GM20431 (cell line): ENCODE results near the gene GPR176.

Experiments
- in situ Hi-C: fragments of 300-500 bp; cut with MseI, MboI; formaldehyde crosslinking; loops from one replicate; pipeline ENCODE4 v1.15.0; 2020; ENCODE audit warnings: low sequenced_read_pairs; ENCODE audit not compliant: unreplicated experiment

The GPR176 gene

DNA sequence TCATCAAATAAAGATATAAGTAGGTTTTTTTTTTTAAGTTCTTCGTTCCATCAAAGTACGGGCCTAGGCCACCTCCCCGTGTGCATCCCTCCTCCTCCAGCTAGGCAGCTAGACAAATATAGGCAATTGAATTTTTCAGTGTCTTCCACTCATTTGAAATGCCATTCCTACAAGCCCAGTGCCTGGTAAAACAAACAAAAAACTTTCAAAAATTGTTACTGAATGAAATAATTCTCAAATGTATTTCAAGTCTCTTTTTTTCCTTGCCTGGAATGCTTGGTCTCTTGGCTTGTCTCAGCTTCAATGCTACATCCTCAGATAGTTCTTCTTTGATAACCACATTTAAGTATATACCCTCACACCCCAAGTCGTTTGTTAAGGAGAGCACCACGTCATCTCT is 17.6 kb upstream of the GPR176 start:
- in situ Hi-C loops, result no loop called here

DNA sequence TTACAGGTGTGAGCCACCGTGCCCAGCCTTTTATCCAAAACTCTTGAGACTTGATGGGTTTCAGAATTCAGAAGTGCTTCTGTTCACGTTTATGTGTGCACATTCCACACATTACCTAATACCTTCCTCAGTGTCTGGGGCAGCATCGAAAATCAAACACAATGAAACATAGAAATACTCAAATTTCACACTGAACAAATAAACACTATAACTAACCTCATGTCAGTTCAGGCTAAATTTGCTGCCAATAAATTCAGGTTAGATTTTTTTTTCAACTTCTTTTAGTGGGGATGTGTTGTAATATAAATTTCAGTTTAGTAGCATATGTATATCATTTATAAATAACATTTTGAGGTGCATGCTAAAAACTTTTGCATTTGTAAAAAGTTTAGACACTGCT is 16.6 kb upstream of the GPR176 start:
- in situ Hi-C loops, result no loop called here

- in situ Hi-C loops, result no loop called here
Measured at GRCh38 chr15:39936187-39936586, 16.1 kb upstream of the GPR176 start.

DNA sequence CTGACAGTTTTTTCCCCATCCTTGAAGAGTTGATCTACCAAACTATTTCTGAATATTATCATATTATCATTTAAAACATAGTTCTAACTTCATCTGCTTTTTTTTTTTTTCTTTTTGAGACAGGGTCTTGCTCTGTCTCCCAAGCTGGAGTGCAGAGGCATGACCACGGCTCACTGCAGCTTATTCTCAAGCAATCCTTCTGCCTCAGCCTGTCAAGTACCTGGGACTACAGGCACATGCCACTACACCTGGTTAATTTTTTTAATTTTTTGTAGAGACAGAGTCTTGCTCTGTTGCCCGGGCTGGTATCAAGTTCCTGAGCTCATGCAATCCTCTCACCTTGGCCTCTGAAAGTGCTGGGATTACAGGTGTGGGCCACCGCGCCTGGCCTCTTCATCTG is 15.2 kb upstream of the GPR176 start:
- in situ Hi-C loops, result no loop called here

GRCh38 chr15:39934397-39935071 is 14.5 kb upstream of the GPR176 start:
- in situ Hi-C loops, result no loop called here

DNA sequence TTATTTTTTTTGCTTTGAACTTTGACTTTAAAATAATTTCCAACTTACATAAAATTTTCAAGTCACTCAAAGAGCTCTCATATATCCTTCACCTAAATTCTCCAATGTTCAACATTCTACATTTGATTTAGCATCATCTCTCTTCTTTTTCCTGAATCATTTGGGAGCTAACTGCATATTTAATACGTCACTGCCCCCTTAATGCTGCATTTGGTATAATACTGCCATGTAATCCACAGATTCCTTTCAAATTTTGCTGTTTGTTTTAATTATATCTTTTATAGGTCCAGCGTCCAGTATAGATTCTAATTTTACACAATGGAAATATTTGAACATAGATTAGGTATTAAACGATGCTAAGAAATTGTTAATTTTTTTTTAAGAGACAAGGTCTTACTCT is 11.5 kb upstream of the GPR176 start:
- in situ Hi-C loops, result no loop called here

GRCh38 chr15:39926526-39926925 is 6.5 kb upstream of the GPR176 start:
- in situ Hi-C loops, result no loop called here

DNA sequence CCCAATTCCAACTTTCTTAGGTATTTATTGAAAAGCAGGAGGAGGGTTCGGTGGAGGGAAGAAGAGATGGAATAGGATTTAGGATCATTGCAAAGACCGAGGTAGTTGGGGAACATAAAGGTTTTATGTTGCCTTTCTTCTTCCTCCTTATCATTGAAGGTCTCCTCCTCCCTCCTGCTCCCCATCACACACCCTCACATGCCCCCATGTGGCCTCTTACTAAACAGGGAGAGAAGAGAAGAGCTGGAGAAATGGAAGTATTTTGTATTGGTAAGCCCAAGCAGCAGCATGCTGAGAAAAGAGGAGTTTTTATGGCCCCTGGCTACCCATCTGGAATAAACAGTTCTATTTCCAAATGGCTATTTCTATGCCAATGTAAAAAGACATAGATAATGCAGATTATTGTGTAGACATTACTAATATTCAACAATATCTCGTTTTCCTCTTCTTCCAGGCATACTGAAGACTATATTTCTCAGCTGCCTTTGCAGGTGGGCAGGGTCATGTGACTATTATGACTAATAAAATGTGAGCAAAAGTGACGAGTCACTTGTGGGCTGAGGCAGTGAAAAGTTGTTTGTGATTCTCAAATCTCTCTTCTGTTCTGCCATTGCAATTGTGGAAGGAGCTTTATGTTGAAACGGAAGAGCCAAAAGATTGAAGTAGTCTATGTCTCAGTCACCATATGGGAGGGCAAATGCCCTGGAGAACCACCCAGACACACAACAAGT is 5.2 kb upstream of the GPR176 start:
- in situ Hi-C loops, result no loop called here

DNA sequence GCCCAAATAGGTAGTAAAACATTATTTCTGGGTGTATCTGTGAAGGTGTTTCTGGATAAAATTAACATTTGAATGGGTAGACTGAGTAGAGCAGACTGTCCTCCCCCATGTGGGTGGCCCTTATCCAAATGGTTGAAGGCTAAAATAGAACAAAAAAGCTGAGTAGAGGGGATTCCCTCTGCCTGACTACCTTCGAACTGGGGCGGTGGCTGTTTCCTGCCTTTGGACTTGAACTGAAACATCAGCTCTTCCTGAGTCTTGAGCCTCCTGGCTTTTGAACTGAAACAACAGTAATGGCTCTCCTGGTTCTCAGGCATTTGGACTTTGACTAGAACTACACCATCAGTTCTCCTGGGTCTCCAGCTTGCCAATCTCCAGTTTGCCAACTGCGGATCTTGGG is 4.4 kb upstream of the GPR176 start:
- in situ Hi-C loops, result no loop called here

DNA sequence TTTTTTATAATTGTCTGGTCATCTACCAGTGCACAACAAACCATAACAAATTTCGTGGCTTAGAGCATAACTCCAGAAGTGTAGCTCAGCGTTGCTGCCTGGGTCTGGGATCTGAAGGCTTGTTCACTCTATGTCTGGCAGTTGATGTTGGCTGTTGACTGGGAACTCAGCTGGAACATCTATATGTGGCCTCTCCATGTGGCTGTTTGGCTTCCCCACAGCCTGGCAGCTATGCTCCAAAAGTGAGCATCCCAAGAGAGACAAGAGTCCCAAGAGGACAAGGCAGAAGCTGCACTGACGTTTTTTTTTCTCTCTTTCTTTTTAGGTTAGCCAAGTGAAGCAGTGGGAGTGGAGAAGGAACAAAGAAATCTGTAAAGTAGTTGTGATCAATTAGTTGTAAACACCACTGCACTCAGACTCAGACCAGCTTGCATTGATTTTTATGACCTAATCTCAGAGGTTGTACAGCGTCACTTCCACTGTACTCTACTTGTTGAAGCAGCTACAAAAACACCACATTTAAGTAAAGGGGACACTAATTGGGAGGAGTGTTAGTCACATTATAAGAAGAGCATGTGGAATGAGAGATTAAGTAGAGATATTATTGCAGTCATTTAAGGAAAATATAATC is 2.5 kb upstream of the GPR176 start:
- in situ Hi-C loops, result no loop called here

GRCh38 chr15:39921274-39921638 is 1.2 kb upstream of the GPR176 start:
- in situ Hi-C loops, result no loop called here

GRCh38 chr15:39920510-39921273 is 626 bp upstream of the GPR176 start:
- in situ Hi-C loops, result no loop called here

- in situ Hi-C loops, result no loop called here
Measured at GRCh38 chr15:39919411-39919747, 687 bp downstream of the GPR176 start.

DNA sequence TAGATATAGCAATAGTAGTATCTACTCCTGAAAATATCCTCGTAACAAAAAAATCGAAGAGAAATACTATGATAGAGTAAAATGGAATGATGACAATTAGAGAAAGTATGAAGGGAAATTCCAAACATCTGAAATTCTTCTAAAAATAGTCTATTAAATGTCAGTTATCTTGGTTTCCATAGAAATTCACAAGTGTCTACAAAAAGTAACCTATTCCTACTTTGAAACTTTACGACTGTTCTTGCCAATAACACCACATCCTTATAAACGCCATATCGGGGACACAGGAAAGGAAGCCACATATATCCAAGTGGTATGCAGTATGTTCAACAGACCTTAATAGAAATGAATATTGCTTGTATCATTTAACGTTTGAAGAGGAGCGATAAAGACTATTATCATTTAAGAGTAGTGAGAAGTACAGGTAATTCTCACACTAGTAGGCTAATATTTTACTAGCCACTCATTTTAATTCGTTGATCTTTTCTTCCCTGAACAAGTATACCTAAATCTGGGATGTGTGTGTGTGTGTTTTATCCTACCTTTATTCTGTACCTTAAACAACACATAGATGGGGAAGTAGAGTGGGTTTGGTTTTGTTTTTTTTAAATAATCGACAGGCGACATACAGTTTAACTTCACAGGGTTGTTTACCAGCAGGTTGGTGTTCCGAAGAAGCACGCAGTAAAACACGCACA is 1.2 kb downstream of the GPR176 start:
- in situ Hi-C loops, result no loop called here

DNA sequence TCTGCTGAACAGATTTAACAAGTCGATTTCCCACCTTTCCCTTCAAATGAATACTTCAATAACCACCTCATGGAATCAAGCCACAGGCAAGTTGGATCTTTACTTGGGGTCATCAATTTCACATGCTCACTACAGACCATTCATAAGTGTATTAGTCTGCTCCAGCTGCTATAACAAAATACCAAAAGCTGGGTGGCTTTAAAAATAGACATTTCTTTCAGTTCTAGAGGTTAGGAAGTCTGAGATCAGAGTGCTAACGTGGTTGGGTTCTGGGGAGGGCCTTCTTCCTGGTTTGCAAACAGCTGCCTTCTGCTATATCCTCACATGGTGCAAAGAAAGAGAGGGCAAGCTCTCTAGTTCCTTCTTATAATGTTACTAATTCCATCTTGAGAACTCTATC is 5.1 kb downstream of the GPR176 start:
- in situ Hi-C loops, result no loop called here

DNA sequence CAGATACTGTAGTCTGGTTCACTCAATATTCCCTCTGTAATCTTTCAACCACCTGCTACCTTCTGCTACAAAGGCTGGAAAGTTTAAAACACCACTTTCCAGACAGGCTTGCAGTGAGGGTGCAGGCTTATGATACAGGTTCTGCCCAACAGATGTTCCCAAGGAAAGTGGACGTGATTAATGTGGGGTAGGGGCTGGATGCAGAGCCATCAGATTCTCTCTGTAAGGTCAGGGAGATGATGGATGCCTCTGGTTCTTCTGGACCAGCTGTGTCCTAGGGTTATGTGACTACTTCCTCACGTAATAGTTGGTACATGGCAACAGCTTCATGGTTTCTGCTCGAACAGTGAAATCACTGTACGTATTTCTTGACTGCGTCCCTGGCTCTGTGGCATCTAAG is 11.1 kb downstream of the GPR176 start:
- in situ Hi-C loops, result no loop called here

GRCh38 chr15:39908186-39908585 is 11.9 kb downstream of the GPR176 start:
- in situ Hi-C loops, result no loop called here

GRCh38 chr15:39907216-39907615 is 12.8 kb downstream of the GPR176 start:
- in situ Hi-C loops, result no loop called here

GRCh38 chr15:39904115-39904514 is 16.0 kb downstream of the GPR176 start:
- in situ Hi-C loops, result no loop called here

GRCh38 chr15:39898317-39898716 is 21.7 kb downstream of the GPR176 start:
- in situ Hi-C loops, result no loop called here
